MG63 (cell line): Measurements from ENCODE around the gene UBR1. TPM values are rescaled to one million over a fixed set of nuclear protein-coding genes. Genes with fewer than 3 reads are reported as not detected.
"Not testable (repeated sequence)": the region's sequence is repeated elsewhere in the genome, so short reads cannot be mapped to it uniquely, and the experiment has no call there.

Experiments used
- DNase-seq: peaks from one replicate; pipeline ENCODE4 v3.0.0-alpha.2; 2020
- H3K27me3 ChIP-seq: fragments of 250-450 bp; sonication (Bioruptor Pico); 2 replicates; pipeline ENCODE4 v1.5.1; 2020; ENCODE audit warnings: mild to moderate bottlenecking, moderate library complexity
- H3K36me3 ChIP-seq: fragments of 250-450 bp; sonication (Bioruptor Pico); 2 replicates; pipeline ENCODE4 v1.5.1; 2020; ENCODE audit warnings: mild to moderate bottlenecking, moderate library complexity
- H3K4me3 ChIP-seq: fragments of 250-450 bp; sonication (Bioruptor Pico); 2 replicates; pipeline ENCODE4 v1.5.1; 2020; ENCODE audit warnings: mild to moderate bottlenecking, moderate library complexity
- H3K9me3 ChIP-seq: fragments of 250-450 bp; sonication (Bioruptor Pico); 2 replicates; pipeline ENCODE4 v1.5.1; 2020; ENCODE audit warnings: mild to moderate bottlenecking, moderate library complexity
- total RNA-seq: library from RNA; depleted of rRNA; stranded (reverse); fragments of >200 nt; shearing (Covaris generic); gene quantifications from 2 replicates; pipeline ENCODE4 v1.2.3, GENCODE V29; 2014; ENCODE audit warnings: low replicate concordance; rRNA removed

The UBR1 gene
- total RNA-seq, result 12.6 and 16.8 TPM in 2 replicates

DNA sequence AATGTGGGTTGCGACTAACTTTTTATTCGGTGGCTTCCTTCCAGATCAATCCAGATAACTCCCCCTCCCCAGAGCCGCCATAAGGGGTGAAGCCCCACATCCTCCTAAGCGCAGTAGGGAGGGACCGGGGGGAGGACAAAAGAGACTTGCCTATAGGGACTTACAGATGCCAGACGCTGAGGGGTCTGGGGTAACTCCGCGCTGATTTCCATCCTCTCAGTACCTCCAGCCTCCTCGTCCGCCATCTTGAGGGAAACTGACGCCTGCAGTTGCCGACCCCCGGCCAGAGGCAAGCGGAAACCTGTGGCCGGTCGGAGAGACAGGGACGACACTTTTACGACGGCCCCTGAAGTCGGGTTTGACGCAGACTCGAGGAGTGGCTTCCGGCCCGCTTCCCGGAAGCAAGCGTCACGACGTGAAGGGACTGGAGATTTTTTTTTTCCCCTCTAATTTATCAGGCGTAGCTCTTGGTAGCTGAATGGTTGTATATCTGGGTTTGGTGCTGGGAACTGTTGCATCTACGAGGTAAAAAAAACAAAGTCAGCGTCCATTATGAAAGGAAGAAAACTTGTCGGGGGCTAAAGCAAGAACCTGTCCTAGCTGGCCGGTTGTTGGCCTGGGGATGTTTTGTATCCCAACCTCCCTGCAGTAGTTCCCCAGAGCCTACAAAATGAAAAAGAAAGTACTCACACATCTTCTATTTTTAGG is at the start of gene UBR1:
UBR1 (minus strand) TSS at position 261 of the 708 bp plus-strand sequence; CDS start at position 245, 16 bp downstream.
- DNase-seq, result peak; percentile 95
- peak within 1 kb of the TSS; percentile 97 for H3K4me3 ChIP-seq

DNA sequence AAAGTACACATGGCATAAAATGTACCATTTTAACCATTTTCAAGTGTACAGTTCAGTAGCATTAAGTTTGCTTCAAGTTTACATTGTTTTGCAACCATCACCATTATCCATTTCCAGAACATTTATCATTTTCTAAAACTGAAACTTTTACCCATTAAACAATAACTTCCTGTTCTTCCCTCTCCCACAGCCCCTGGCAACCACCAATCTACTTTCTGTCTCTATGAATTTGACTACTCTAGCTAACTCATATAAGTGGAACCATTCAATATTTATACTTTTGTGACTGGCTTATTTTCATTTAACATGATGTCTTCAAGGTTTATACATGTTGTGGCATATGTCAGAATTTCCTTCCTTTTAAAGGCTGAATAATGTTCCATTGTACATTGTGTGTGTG is 47.4 kb upstream of the UBR1 start:
- no peak for DNase-seq
- H3K9me3 ChIP-seq, result peaks cover 2% of the 10 kb centered on the region; the same call in 1 of the 2 replicates
- no peaks in the 10 kb centered on the region for H3K27me3 ChIP-seq
- H3K4me3 ChIP-seq, result no peak overlapping the region
- peaks cover 39% of the 10 kb centered on the region for H3K36me3 ChIP-seq

More for the DNA sequence above, at the start of gene UBR1:
- H3K27me3 ChIP-seq, result no peaks in the 10 kb centered on the region
- H3K36me3 ChIP-seq, result peaks cover 20% of the 10 kb centered on the region
- H3K9me3 ChIP-seq, result no peaks in the 10 kb centered on the region

DNA sequence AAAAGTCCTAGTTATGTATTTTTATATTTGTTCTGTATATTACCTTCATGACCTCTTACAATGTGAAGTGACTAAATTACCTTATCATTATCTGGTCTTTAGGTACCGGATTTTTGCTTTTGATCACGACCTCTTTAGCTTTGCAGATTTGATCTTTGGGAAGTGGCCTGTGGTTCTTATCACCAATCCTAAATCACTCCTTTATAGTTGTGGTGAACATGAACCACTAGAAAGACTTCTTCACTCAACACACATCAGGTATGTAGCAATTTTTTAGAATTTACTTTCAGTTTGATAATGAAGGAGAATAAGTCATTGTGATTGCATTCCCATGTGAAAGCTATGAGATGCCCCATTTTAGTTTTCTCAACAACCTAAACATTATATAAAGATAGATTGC is 45.9 kb upstream of the UBR1 start:
- no peak for DNase-seq
- H3K36me3 ChIP-seq, result peaks cover 36% of the 10 kb centered on the region
- no peak overlapping the region for H3K4me3 ChIP-seq
- no peaks in the 10 kb centered on the region for H3K27me3 ChIP-seq
- peaks cover 2% of the 10 kb centered on the region; the same call in 1 of the 2 replicates for H3K9me3 ChIP-seq

DNA sequence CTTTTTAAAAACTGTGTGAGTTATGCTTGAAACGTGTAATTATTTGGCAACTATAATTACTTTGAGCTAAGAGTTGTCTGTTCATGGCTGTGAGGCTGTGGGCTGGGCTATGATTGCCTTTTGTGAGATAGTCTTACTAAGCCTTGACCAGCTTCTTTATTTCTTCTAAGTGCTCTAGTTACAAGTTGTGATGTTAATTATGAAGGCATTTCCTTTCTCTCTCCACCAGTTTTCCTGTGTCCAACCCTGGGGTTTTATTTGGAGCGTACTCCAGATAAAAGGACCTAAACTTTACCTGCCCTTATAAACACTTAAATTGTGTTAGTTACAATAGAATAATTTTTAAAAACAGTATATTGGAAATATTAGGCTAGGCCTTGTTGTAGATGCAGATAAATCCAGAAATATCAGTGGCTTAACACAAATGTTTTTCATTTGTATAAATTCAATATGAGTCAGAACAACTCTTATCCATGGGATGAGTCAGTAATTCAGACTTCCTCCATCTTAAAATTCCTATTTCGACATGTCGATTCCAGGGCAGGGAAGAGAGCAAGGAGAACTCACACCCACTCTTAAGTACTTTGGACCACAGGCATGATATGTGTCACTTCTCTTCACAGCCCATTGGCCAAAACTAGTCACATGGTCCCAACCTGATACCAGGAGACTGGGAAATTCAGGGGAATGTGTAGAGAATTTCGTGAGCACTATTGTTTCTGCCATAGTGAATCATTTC is 44.5 kb upstream of the UBR1 start:
- Histone ChIP-seq H3K4me3 (no peak overlapping the region), H3K36me3 (peaks cover 34% of the 10 kb centered on the region), H3K27me3 (no peaks in the 10 kb centered on the region), H3K9me3 (peaks cover 2% of the 10 kb centered on the region; the same call in 1 of the 2 replicates)
- DNase-seq, result peak; percentile 72

DNA sequence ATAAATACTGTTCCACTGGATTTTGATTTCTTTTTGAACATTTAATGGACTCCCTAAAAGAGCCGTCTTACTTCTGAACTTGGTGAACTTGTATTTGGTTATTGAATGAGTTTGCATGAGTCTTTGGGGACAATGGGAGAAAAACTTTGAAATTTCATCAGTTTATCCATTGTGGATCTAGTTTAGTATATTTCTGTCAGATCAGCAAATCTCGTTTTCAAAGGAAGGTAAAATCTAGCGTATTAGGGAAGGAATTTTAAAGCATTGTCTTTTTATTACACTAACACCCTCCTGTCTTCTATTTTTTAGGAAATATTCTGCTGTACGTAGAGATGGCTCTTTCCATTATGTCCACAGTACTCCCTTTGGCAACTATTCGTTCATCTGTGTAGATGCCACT is 40.3 kb upstream of the UBR1 start:
- DNase-seq, result no peak
- Histone ChIP-seq H3K9me3 (peaks cover 4% of the 10 kb centered on the region; the same call in 1 of the 2 replicates), H3K27me3 (no peaks in the 10 kb centered on the region), H3K36me3 (peaks cover 19% of the 10 kb centered on the region), H3K4me3 (no peak overlapping the region)

DNA sequence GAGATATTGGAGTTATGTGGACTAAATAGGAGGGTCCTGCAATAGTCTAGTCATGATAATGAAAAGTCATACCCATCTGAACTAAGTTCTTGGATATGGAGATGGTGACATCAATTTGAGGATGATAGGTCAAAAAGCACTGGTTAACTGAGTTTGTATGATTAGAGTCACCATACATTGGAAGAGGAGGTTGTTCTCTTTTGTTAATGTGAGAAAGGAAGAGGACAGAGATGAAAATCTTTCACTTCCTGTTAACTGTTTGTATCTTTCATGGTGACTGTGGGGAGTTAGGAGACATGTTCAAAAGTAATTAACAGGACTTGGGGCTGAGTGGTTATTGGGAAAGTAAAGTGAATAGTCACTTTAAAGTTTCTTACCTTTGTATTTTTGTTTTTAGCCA is 38.7 kb upstream of the UBR1 start:
- H3K36me3 ChIP-seq, result peaks cover 34% of the 10 kb centered on the region
- DNase-seq, result no peak
- no peak overlapping the region for H3K4me3 ChIP-seq
- no peaks in the 10 kb centered on the region for H3K27me3 ChIP-seq
- H3K9me3 ChIP-seq, result peaks cover 6% of the 10 kb centered on the region

DNA sequence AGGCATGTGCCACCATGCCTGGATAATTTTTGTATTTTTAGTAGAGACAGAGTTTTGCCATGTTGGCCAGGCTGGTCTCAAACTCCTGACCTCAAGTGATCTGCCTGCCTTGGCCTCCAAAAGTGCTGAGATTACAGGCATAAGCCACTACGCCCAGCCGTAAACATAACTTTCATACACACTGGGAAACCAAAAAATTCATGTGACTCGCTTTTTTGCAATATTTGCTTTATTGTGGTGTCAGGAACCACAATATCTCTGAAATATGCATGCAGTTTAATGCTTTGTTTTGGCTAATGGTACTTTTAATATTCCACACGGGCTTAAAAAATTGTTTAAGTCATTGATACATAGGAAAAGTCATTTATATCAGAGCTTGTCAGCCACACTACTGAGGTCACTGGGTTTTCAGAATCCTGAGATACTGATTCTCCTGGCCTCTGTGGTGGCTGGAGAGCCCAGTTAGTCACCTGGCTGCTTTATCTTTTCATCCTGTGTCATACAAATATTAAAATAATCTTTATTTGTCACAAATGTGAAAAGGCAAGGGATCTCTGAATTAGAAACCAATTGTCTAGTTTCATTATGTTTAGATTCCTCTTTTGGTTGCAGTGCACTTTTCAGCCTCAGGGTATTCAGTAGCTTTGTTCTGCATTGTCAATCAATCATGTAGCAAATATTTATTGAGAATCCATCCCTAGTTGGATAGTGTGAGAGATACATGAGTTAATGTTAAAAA is 37.5 kb upstream of the UBR1 start:
- no peak for DNase-seq
- H3K9me3 ChIP-seq, result peaks cover 6% of the 10 kb centered on the region
- no peaks in the 10 kb centered on the region for H3K27me3 ChIP-seq
- no peak overlapping the region for H3K4me3 ChIP-seq
- peaks cover 38% of the 10 kb centered on the region for H3K36me3 ChIP-seq

DNA sequence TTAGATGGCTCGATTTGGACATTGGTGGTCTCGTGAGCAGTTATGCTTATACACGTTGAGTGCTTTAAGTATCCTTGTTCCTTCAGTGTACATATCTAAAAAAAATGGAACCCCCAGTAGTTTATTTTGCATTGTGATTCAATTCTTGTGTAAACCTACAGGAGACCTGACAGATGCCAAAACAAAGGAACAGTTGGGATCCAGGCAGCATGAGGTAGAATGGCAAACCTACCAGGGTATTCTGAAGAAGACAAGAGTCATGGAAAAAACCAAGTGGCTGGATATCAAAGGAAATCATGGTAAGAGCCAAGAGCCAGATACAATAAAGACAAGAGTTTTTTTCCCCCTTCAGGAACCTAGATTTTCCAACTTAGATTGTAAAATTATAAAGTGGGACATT is 29.5 kb upstream of the UBR1 start:
- no peaks in the 10 kb centered on the region for H3K9me3 ChIP-seq

DNA sequence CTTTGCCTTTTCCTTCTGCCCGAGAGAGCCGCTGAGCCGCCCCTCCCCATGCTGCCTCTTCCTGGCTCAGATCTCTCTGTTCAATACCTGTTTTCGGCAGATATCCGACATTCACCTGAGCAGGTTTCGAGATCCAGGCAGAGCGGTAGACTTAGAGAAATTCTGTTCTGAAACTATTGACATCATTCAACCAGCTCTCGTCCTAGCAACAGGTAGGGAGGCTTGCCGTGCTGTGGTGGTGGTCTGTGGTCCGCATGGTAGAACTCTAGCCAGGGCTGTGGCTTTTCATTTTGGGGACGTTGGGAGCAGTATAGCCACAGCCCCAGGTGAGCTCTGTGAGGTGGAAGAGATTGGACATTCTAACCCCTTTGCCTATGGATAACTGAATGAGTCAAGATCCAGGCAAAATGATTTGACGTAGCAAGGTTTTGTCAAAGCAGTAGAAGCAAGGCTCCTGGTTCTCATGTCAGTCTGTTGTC is 28.4 kb upstream of the UBR1 start:
- peaks cover 24% of the 10 kb centered on the region for H3K36me3 ChIP-seq
- no peak for DNase-seq
- peak overlapping the region; percentile 69 for H3K4me3 ChIP-seq
- no peaks in the 10 kb centered on the region for H3K9me3 ChIP-seq
- no peaks in the 10 kb centered on the region for H3K27me3 ChIP-seq

More for the DNA sequence above, 29.5 kb upstream of the UBR1 start:
- H3K27me3 ChIP-seq, result no peaks in the 10 kb centered on the region
- no peak overlapping the region for H3K4me3 ChIP-seq
- peaks cover 35% of the 10 kb centered on the region for H3K36me3 ChIP-seq
- no peak for DNase-seq

DNA sequence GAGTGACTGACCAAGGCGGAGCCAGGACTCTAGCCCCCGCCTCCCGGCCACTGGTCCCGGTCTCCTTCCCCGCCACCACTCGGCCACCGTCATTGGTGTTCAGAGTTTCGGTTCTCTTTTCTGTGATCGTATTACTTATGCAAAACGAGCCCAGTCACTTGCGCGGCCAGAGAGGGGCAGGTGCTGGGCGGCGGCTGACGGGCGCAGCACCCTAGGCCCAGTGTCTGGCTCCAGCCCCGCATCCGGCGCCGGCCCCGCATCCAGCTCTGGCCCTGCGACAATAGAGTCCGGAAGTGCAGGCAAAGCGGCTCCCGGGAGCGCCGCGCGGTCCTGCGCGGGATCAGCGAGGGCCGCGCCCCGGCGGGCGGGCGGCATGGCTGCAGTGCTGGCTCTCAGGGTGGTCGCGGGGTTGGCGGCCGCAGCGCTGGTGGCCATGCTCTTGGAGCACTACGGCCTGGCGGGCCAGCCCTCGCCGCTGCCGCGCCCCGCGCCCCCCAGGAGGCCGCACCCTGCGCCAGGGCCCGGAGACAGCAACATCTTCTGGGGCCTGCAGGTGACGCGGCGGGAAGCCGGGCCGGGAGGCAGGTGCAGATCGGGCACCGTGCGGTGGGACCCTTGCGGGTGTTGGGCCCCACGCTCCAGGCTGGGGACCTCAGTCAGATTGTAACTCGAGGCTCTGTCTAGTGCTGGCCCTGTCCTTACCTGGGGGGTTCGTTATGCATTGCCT is 27.8 kb upstream of the UBR1 start, which contains the start of gene TMEM62:
TMEM62 (plus strand) TSS at position 157 of the 727 bp plus-strand sequence; CDS start at position 374, 217 bp downstream.
- H3K4me3 ChIP-seq, result peak within 1 kb of the TSS; percentile 69
- H3K36me3 ChIP-seq, result peaks cover 18% of the 10 kb centered on the region
- peak; percentile 77 for DNase-seq
- H3K27me3 ChIP-seq, result no peaks in the 10 kb centered on the region
- no peaks in the 10 kb centered on the region for H3K9me3 ChIP-seq

DNA sequence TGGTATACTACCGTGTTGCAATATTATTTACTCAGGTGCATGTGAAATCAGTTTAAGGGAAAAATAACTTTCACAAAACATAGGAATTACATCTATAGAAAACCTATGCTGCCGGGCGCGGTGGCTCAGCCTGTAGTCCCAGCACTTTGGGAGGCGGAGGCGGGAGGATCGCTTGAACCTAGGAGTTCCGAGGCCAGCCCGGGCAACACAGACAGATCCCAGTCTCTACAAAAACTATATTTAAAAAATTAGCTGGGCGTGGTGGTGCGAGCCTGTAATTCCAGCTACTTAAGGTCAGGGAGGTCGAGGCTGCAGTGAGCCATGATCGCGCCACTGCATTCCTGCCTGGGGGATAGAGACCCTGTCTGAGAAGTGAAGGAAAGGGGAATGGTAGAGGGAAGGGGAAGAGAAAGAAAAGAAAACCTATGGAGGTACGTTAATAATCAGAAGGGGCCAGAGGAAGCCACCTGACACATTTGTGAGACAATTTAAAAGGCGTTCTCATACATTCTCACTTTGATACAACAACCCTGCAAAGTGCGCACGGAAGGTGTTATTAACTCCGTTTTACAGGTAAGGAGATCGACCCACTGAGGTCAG is 27.1 kb upstream of the UBR1 start:
- H3K9me3 ChIP-seq, result no peaks in the 10 kb centered on the region
- H3K27me3 ChIP-seq, result no peaks in the 10 kb centered on the region
- H3K36me3 ChIP-seq, result peaks cover 13% of the 10 kb centered on the region
- H3K4me3 ChIP-seq, result peak overlapping the region; percentile 69
- DNase-seq, result no peak

DNA sequence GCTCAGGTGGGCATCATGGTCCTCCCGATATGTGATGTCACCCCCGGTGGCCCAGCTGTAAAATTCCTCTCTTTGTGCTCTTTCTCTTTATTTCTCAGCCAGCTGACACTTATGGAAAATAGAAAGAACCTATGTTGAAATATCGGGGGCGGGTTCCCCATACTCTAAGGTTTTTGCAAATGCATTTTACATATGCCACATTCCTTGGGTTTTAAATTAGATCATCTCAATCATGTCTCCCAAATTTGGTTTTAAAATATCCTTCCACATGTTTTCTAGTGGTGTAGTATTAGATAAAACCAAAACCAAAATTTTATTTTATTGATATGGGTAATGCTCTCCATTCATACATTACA is 23.1 kb upstream of the UBR1 start:
- DNase-seq, result no peak
- Histone ChIP-seq H3K36me3 (no peaks in the 10 kb centered on the region), H3K27me3 (no peaks in the 10 kb centered on the region), H3K4me3 (no peak overlapping the region), H3K9me3 (no peaks in the 10 kb centered on the region)

DNA sequence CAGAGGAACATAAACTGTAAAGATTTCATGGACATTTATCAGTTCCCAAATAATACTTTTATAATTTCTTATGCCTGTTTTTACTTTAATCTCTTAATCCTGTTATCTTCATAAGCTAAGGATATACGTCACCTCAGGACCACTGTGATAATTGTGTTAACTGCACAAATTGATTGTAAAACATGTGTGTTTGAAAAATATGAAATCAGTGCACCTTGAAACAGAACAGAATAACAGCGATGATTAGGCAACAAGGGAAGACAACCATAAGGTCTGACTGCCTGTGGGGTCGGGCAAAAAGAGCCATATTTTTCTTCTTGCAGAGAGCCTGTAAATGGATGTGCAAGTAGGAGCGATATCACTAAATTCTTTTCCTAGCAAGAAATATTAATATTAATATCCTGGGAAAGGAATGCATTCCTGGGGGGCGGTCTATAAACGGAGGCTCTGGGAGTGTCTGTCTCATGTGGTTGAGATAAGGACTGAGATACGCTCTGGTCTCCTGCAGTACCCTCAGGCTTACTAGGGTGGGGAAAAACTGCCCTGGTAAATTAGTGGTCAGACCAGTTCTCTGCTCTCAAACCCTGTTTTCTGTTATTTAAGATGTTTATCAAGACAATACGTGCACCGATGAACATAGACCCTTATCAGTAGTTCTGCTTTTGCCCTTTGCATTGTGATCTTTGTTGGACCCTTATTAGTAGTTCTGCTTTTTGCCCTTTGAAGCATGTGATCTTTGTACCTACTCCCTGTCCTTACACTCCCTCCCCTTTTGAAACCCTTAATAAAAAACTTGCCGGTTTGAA is 22.5 kb upstream of the UBR1 start:
- H3K4me3 ChIP-seq, H3K27me3 ChIP-seq, H3K9me3 ChIP-seq, DNase-seq, H3K36me3 ChIP-seq: not testable (repeated sequence)

DNA sequence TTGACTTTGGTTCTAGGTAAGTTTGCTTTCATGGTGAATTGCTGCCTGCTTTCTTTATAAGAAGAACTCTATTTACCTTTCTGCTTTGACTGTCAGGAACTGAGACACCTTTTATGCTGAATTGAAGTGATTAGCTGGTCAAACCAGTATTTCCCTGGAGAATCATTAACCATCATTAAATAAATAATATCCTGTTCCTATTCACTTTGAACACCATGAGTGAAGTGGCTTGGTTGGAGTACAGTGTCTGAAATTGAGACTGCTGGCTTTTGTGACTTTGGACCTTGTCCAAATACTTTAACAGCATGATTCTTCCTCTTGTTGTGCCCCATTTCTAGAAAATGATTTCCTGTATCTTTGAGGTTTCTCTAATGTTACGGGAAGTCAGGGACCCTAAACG is 21.9 kb upstream of the UBR1 start:
- no peaks in the 10 kb centered on the region for H3K9me3 ChIP-seq
- no peak for DNase-seq
- H3K27me3 ChIP-seq, result no peaks in the 10 kb centered on the region
- H3K4me3 ChIP-seq, result no peak overlapping the region
- no peaks in the 10 kb centered on the region for H3K36me3 ChIP-seq

DNA sequence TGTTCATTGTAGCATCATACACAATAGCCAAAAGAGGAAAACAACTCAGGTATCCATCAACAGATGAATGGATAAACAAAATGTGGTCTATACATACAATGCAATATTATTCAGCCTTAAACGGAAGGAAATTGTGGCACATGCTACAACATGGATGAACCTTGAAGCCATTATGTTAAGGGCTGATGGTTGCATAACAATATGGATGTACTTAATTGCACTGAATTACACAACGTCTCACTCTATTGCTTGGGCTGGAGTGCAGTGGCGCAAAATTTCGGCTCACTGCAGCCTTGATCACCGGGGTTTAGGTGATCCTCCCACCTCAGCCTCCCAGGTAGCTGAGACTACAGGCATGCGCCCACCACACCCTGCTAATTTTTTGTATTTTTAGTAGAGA is 20.5 kb upstream of the UBR1 start:
- Histone ChIP-seq H3K36me3 (no peaks in the 10 kb centered on the region), H3K4me3 (no peak overlapping the region), H3K27me3 (no peaks in the 10 kb centered on the region), H3K9me3 (no peaks in the 10 kb centered on the region)
- no peak for DNase-seq
